Measurements from ENCODE around the gene PCP4.

The PCP4 gene

DNA sequence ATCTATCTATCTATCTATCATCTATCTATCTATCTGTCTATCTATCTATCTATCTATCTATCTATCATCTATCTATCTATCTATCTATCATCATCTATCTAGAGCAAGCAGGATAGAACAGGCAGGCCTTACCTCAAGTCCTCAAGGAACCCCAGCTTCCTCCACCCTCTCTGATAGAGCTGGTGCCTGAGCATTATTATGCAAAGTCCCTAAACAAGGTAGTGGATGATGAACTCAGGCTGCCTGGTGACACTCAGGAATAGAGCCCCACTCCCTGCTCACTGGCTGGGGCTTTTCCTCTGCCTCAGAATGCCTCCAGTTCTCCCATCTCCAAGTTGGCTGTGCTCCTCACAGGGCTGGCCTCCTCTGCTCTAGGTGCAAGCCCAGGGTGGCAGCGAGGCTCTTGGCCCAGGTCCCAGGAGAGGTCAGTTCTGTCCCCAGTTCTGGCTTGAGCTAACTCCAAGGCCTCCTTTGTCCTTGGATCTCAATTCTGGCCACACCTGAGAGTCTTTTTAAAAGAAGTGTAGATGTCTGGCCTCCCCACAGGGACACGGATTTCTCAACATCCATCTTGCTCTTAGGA lies 60.2 kb downstream of the PCP4 start:
- no peak for DNase-seq

DNA sequence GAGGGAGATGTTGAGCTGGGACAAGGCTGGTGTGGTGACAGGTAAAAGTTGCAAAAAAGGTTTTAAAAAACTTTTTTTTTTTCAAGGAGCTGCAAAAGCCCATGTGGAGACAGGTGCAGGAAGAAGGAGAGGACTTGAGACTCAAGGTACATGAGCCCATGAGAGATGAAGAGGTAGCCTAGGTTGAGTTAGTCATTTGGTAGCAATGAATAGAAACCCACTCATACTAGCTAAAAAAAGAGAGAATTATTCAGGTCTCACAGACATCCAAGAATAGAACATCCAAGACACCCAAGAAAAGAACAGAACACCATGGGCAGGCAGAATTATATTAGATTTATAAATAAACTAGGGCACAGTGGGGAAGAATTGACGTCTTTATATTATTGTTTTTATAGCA lies 65.1 kb downstream of the PCP4 start:
- DNase-seq = no peak

DNA sequence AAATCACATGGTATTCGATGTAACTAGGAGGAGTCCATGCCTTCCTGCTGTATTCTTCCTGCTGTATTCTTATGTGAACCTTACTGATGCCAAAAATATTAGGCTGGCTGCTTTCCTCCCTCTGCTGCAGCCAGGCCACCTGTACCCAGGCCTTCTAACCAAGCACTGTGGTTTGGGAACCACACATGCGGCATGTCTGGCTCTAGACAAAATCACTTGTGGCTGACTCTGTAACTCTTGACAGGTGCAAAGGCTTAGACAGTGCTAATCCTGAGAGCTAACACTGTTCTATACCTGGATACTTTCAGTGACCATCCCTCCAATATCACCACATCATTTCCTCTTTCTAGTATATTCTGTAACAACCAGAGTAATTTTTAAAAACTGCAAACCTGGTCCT lies 67.7 kb downstream of the PCP4 start:
- DNase-seq = no peak

DNA sequence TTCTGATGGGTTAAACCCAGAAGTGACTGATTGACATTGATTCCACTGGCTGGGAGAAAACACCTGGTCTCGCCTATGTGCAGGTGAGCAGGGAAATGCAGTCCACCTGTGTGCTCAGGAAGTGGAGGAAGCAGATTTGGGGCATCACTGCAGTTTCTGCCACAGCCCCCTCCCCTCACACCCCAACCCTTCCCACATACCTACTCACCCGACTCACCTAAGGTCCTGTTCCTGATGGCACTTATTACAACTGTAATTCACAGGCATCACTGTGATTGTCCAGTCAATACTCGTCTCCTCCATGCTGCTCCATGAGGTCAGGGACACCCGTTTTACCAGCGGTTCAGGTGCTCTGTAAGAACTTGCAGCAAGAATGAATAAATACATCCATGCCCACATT lies 68.5 kb downstream of the PCP4 start:
- DNase-seq = no peak

DNA sequence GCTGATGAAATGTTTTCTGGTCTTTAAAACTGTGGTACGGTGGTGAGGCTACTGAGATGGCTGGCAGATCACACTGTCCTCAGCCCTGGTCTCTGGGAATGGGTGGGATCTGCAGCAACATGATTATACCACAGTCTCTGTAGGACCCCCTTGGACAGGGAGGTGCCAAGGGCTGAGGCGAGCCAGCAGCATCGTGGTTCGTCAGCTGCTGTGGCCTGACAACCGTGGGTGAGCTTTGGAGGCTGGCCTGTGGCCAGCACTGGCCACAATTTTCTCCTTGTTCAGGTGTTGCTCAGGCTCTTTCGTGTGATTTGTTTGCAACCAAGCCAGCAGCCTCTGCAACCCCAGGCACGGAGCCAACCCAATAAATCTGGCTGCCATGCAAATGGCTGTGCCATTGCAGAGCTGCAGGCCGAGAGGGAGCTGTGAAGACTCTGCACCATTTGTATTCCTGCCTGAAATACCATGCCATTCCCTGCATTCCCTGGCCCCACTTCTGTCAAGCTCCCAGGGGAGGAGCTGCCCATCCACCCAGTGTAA lies 70.9 kb downstream of the PCP4 start:
- DNase-seq = peak; percentile 3

DNA sequence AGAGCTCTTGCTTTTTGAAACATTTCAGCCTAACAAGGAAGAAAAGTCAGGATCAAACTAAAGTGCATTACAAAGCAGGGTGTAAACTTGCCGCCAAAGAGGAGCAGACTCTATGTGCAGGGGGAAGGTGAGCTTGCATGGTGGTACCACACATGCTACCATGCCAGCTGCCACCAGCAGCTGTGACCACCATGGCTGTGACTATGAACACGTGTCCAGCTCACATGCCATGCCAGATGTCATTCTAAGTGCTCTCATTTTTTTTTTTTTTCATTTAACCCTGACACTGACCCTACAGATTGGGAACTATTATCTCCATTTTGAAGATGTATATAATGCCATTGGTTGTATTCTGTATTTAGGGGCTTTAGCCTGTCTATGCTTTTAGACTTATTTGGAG lies 79.0 kb downstream of the PCP4 start:
- DNase-seq = no peak

DNA sequence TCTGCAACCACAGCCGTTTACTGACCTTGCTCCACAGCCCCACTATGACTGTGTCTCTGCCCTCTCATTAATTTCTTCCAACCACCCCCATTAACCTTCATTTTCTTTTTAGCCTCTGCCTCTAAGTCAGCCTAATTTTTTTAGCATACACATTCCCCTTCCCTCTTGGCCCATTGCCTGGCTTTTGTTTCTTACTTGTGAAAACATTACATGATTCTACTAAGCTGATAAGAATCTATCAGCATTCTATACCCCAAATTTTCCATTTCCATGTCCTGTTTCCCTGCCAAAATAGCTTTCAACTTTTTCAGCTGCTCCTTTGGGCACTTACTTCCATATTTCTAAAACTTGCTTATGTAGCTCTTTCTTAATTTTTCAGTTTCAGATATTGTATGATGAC lies 79.8 kb downstream of the PCP4 start:
- no peak for DNase-seq

DNA sequence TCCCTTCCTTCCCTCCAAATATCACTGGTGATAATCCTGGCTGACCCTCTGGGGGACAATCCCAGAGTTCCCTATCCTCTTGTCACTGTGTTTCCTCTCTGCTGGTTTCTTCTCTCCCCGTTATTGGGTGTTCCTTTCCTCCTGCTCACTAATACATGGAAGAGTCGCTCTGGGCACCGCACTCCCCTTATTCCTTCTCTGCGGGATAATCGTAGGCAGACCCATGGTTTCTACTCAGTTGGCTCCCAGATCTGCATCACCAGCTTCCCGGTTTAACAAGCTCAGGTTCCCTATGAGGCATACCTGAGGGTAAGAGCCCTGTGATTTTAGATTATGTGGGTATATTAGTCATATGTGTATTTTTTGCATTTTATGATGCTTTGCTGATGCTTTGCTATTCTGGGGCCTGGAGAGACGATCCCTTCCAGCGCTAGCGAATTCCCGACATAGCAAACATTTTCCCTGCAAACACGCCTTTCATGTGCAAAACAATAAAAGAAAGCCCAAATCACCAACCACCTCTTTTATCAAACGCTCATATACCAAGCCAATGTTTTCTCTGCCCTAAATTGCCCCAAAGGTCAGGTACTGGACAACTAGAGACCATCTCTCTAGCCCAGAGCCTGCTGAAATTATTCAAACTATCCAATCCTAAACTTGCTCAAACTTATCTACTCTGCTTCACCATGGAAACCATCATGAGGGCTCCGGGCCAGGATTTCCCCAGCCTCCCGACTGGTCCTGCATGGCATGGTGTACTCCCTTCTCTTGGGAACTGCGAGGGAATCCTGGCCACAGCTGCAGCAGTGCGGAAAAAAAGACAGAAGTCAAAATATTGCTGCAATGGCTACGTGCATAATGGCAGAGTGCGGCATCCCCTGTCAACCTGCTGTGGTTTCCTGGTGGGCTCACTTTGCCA lies 84.2 kb downstream of the PCP4 start:
- no peak for DNase-seq

DNA sequence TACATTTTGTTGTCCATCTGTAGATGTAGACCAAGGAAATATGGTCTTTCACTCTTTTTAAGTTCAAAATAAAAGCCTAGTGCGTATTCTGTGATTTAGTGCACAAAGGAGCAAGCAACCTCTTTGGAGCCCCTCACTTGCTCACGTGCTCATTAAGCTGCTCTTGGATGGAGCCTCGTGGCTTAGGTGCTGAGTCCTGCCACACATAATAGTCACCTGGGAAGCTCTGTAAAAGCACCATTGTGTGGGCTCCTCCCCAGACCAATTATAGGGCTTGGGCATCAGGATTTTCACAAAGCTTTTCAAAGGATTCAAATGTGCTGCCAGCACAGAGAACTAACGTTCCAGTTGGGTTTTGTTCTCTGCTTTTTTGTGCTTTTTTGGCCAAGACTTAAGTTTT lies 85.0 kb downstream of the PCP4 start:
- no peak for DNase-seq

DNA sequence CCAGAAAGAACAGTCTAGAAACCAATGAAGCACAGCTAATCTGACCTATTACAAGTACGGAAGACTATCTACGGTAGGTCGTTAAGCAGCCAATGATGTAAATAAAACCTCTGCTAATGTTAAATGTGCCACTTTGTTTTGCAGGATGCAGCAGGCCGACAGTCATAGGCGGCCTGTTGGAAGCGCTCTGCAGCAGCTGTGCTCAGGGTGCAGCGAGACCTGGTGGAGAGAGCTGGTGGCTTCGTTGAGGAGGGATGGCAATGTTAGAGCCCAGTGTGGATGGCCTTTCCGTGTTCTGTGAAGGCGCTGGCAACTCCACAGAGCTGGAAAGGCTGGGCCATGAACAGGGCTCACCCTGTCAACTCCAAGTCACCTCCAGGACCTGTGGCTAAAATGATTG lies 87.3 kb downstream of the PCP4 start:
- no peak for DNase-seq

DNA sequence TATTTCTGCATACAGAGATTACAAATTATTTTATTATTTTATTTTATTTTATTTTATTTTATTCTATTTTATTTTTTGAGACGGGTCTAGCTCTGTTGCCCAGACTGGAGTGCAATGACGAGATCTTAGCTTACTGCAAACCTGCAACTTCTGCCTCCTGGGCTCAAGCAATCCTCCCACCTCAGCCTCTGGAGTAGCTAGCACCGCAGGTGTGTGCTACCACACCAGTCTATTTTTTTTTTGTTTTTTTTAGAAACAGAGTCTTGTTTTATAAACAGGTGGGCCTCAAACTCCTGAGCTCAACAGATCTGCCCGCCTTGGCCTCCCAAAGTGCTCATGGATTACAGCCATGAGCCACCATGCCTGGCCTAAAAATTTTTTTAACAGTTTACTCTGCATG lies 88.1 kb downstream of the PCP4 start:
- DNase-seq = no peak

DNA sequence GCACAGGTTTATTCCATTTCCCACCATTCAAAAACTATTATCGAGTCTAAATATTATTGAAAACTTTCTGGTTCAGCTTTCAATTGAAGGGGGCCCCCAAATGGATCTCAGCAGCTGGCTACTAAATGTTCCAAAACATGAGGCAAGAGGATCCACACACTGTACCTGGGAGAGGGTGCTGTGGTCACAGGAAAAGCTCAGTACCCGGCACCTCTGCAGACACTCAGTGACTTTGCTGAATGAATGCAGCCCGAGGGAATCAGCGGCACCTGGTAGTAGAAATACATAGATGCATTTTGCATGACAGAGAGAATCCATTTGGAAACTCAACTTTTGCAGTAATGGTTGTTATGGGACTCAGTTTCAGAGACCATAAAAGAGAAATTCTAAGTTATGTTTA lies 89.3 kb downstream of the PCP4 start:
- DNase-seq = no peak

DNA sequence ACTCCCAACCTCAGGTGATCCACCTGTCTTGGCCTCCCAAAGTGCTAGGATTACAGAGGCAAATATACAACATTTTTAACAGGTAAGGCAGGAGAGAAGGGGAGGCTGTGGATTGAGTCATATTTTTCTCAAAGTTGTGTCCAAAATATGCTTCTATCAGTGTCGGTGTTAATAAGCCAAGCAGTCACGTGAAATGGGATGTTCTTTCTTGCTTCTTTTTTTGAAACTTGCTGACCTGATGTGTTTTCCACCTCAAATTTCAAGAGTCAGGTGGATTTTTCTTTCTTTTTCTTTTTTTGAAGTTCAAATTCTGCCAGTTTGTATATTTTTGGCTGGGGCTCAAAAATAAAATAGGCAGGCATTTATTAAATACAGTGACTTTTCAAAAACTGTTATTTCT lies 91.5 kb downstream of the PCP4 start:
- DNase-seq = no peak

DNA sequence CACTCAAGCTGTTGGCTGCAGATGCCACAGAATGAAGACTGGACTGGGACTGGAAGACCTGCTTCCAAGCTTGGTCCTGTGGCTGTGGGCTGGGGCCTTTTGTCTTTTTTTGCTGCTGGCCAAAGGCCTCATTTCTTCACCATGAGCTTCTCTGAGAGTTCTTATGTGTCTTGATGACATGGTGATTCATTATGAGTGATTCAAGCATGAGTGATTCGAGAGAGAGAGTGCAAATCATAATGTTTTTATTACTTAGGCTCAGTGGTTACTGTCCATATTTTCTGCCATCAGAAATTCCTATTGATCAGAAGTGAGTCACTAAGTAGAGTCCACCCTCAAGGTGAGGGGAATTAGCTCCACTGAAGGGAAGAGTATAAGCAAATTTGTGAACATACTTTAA lies 94.0 kb downstream of the PCP4 start:
- no peak for DNase-seq

DNA sequence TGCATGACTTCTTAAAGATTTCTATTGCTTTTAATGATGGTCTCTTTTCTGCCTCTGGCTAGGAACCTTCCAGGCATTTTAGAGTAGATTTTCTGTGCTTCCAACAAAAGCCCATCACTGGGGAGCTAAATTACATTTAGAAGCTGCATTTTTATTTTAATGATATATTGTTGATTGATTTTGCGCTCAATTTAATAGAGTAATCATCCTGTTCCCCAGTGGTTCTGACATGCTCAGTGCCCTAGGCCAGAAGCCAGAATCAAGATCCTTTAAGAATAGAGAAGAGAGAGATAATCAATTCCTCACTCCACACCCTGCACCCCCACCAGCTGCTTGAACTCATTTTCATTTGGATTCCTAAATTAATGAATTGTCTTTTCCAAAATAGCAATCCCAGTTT lies 97.8 kb downstream of the PCP4 start:
- DNase-seq = no peak

DNA sequence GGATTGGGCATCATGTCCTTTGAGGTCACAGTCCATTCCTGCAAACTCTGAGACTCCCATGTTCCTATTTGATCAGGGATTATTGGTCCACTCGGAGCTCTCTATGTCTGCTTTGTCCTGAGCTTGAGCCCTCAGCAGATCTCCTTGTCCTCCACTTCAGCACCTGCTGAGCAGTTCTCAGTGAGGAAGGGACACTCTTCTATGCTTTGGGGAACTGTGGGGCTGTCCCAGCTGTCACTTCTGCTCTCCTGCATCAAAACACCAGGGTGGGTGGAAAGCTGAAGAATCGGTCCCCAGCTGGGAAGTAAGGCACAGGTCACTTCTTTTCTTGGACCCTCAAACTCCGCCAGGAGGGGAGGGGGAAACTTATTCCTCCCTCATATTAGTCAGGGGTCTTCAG lies 99.5 kb downstream of the PCP4 start:
- DNase-seq = no peak

DNA sequence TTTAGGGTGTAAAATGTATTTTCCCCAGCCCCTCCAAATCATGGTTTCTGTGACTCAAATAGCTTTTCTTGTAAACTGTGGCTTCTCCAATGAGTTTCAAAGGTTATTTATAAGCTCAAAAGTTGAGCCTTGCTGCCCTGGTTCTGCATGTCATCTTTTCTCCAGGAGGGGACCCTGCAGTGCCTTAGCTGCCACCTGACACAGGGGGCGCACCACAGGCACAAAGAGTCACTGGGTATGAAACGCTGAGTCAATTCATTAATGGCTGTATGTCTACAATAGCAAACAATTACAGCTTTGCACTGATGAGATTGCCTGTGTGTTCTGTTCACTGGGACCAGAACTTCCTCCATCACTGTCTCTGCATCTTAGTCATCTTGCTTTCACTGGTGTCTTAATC lies 100.8 kb downstream of the PCP4 start:
- DNase-seq = no peak

DNA sequence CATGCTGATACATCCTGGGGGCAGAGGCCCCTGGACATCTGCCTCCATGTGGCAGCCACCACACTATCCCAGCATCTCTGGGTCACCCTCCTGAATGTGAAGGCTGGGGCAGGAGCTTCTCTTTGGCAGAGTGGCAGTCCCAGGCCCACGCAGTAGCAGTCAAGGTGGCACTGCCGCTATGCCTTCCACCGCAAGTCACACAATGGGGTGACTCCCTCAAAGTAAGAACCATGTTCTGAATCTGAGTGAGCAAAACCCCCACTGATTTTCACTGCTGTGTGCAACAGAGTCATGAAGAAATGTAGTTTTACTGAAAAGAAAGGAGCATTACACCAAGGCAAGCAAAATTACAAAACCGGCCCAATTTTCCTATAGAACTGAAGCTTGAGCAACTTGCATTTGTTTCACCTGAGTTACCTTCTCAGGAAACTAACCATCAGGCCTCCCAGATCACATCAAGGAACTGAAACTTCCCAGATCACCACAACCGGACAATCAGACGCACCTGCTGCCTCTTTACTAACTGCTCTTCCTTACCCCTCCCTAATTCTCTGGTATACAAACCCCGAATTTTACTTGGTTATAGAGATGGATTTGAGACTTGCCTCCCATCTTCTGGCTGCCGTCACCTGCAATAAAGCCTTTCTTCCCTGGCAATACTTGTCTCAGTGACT lies 102.6 kb downstream of the PCP4 start:
- no peak for DNase-seq

DNA sequence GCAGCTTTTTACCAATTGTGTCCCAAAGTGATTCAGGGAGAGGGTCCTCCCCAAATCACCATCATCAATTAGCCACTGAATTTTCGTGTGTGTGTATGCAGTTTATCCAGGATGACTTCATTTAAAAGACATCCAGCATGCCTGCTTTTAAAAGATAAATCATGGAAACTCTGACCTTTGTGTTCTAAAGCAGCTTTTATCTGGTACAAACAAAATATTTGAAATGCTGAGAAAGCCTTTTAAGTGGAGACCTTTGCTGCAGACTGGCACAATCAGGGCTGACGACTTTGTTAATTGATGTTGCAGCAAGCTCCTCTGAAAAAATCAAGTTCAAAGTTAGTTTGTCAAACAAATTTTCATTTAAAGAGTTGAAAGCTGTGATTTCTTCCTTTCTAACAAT lies 104.7 kb downstream of the PCP4 start:
- DNase-seq = no peak

DNA sequence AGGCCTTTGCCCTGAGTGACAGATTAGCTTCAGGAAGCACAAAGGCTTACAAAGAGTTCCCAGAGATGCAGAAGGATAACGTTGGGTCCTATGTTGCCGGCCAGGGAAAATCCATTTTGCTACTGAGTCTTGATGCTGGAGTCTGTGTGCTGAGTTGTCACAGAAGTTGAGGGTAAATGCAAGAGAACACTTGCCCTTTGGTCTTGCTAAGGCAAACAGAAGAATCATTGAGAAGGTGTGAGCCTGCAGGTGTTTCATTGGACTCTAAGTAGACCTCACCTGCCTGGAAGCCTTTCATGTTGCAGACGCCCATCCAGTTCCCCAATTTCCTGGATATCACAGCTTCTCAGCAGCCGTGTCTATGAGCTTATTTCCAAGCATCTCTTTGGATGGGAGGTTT lies 105.2 kb downstream of the PCP4 start:
- no peak for DNase-seq

DNA sequence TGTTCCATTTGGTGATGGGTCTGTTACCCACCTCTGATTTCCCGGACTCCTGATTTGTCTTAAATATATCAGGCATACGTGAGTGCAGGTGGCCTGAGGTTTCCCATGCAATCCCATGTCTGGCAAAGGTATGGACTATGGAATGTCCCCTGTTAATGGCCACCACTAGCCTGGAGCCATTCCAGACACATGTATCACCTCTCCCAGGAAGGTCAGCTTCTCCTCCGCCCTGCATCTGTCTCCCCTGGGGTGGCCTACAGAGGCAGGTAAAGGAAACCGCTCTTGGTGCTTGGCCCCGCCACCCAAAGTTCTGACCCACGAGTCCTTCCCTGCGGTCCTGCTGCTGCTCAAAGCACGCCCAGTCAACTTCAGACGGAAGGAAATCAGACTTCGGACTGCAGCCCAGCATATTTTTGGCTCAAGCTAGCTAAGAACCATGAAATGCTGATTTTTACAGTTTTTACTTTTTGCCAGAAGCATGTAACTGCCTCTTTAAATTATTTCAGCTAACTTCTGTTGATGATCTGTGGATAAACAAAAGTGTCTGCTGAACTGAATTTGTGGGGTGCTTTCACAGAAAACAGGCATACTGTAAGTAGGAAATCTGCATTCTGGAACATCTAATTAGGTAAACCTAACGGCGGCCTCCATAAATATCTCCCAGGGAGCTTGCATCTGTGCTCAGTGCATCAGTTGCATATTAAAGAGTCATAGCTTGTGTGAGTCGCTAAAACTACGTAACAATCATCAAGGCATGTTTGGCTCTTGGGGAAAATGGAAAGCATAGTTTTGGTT lies 105.9 kb downstream of the PCP4 start:
- DNase-seq = no peak

DNA sequence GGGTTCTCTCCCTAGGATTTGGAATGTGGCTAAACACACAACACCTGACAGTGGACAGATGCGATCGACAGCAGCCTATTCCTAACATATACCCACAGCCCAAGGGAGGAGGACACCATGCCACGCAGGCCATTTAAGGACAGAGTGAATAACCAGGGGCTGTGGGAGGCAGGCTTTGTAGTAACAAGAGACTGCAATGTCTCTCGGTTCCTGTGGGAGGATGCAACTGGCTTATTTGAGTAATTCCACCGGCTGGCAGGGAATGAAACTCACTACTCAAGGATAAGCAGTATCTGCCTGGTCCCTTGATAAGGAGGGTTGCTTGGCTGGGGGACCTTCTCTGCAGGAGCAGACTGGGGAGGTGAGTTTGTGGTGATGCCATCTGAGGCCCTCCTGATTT lies 109.6 kb downstream of the PCP4 start:
- DNase-seq = no peak

Data from NCI-H1048 (cell line).